ENCODE results near the gene THTPA.

The THTPA gene

DNA sequence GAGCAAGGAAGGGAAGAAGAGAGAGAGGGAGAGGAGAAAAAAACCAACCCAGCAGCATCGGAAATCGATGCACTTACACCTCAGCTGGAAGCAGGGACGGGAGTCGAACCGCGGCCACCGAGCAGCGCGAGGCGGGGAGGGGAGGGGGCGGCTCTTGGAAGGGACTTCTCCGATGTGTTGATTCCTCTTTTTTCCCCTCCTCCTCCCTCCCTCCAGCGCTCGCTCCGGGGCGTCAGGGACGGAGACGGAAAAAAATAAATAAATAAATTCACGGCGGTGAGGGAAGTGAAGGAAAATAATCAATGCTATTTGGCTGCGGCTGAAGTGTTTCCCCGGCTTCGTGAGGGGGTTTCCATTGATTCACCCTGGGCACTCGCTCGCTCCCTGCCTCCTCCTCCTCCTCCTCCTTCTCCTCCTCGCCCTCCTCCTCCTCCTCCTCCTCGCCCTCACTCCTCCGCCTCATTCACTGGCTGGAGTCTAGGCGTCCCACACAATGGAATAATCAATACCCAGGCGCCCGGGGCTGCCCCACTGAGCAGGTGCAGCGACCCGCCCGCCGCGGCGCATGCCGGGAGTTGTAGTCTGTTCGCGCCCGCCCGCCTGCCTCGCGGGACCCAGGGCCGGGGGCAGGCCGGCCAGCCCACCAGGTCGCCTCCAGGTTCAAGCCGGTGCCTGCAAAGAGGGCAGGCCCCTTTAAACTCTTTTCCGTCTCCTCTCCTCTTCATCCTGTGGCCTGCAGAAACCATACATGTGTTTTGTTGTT, 4.6 kb upstream of the THTPA start, which contains the start of gene ZFHX2:
ZFHX2 (minus strand) TSS at position 500 of the 763 bp plus-strand sequence. CDS start 16,440 bp downstream, outside the sequence.
- peak; percentile 67 to 82 for DNase-seq (ENCODE audit: low read depth in 2 of 2)

DNA sequence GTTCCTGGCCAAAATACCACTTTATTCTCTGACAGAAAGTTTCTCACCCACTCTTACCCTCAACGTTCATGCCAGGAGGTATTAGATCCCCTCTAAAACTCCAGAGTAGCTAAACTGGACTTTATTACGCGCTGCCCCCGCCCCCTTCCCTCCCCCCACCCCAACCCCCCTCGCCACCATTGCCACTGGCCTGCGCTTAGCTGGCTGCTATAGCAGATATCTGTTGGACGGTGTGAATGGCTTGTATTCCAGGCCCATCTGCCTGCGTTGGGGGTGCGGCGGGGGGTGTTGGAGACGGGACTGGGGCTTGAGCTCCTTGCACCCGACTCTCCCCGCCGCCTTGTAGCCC, 564 bp upstream of the THTPA start:
- no peak for DNase-seq (ENCODE audit: low read depth in 2 of 2)

DNA sequence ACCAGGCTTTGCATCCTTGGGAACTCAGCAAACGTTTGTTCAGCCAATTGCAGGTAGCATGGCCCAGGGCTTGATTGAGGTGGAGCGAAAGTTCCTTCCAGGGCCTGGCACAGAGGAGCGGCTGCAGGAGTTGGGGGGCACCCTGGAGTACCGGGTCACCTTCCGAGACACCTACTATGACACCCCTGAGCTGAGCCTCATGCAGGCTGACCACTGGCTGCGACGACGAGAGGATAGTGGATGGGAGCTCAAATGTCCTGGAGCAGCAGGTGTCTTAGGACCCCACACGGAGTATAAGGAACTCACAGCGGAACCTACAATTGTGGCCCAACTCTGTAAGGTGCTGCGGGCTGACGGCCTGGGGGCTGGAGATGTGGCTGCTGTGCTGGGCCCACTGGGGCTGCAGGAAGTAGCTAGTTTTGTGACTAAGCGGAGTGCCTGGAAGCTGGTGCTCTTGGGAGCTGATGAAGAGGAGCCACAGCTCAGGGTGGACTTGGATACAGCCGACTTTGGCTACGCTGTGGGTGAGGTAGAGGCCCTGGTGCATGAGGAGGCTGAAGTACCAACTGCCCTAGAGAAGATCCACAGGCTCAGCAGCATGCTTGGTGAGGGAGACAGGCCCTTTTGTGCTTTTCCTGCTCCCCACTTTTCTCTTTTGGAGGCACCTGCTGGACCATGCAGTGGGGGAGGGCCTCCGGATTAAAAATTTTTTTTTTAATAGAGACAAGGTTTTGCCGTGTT, 799 bp downstream of the THTPA start:
- no peak for DNase-seq (ENCODE audit: low read depth in 2 of 2)

DNA sequence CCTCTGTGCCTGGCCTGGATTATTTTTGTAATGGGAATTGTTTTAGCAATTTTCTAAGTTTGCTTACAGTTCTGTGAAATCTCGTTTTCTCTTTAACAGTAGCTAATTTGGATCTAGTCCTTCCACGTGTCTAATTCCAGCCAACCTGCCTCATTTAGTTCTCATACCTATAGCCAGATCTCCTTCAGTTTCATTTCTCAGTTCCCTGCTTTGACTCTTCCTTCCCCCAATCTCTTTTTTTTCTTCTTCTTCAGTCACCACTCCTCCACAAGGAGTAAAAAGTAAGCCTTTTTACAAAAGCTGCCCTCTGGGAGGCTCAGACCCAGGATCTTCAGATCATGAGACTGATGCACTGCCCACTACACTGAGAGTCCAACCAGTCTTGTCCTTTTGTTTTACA, 1.4 kb downstream of the THTPA start:
- no peak for DNase-seq (ENCODE audit: low read depth in 2 of 2)

DNA sequence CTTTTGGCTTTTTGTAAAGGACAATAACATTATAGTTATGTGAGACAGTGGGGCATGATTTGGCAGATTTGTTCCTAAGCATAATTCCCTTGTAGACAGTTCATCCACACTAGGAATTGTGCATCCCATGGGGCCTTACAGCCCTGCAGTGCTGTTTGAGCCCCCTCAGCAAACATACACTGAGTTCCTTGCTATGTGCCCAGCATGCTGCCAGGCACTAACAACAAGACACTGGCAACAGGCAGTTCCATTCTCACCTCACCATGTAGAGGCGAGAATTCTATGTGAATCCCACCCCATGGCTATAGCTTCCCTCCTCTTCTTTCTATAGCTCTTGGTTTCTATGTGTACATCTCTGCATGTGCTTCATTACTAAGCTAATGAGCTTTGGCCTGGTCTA, 1.9 kb downstream of the THTPA start:
- no peak for DNase-seq (ENCODE audit: low read depth in 2 of 2)

DNA sequence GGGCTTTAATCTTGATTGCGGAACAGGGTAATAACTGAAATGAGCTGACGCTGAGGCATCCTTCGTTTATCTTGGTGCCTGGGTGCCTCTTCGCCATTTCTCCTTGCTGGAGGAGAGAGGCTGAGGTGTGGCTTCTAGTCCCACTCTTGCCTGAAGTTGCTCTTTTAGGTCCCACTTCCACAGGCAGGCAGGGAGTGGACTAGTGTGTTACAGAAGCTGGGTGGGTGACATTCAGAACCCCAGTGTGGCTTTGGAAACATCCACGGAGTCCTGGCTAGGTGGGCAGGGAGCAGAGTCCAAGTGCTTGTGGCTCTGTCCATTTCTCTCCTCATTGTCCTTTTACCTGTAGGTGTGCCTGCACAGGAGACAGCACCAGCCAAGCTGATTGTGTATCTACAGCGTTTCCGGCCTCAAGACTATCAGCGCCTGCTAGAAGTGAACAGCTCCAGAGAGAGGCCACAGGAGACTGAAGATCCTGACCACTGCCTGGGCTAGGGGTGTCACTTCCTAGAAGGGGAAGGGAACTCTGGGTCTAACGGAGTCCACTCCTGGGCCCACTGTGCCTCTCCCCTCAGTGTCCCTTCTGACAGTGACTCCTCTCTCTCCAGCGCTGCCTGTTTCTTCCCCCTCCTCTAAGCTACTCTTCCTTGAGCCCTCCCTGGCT, 2.4 kb downstream of the THTPA start:
- no peak for DNase-seq (ENCODE audit: low read depth in 2 of 2)

DNA sequence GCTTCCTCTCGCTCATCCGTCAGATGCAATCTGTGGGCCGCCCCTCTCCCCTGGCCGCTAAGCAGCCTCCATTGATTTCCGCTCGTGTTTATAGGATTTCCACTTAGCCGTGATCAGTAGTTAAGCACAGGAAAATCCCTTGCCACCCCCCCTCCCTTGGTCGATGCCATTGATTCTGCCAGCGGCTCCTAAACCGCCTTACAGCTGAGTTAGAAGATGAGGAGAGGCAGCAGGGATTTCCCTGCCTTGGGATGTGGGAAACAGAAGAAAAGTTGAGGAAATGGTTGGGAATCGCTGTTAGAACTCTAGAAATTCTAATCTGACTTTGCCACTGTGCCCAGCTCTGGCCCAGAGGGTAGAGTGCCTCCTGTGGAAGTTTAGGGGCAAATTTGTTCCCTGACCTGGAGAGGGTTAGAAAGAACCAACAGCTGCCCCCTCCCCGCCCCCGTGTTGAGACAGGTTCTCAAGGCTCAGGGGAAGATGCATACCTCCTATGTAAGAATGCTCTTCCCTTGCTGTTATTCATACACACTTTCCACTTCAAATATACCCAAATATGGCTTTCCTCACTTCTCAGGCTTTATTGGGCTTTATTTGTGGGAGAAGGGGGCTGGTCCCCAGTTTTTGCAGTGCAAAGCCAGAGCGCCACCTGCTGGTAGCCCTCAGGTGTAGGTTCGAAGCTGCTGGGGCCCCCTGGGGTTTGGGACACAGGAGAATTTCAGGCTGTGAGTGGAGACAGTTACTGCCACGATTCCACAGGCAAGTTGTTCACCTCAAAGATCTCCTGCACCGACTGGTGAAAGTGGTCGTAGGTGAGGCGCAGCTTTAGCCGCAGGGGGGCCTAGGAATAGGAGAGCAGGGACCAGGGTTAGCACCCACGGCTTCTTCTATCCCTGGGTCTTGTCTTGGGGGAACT, 3.2 kb downstream of the THTPA start:
- DNase-seq (ENCODE audit: low read depth in 2 of 2): peak in 1 of 2 donors; percentile 28

DNA sequence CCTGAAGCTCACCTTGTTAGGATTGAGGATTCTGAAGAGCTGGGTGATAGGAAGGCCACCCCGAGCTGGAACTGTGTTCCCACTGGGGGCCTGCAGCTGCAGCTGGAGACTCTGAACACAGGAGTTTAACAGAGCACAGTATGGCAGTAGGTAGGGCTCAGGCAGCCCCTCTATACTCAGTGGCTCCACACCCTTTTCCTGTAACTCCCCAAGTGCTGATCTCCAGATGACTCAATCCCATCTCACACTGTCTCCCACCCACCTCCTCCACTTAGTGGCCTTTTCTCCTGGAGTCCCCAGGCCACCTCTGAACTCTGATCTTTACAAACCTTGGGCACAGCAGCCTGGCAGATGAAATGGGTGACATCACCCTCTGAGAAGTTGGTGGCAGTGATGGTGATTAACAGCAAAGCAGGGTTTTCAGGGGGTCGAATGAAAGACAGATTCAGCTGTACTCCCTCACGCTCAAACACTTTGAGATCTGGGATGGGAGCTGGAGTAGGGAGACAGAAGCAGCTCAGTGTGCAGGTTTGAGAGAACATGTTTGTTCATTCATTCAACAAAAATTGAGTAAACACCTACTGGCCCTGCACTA, 4.0 kb downstream of the THTPA start:
- no peak for DNase-seq (ENCODE audit: low read depth in 2 of 2)

DNA sequence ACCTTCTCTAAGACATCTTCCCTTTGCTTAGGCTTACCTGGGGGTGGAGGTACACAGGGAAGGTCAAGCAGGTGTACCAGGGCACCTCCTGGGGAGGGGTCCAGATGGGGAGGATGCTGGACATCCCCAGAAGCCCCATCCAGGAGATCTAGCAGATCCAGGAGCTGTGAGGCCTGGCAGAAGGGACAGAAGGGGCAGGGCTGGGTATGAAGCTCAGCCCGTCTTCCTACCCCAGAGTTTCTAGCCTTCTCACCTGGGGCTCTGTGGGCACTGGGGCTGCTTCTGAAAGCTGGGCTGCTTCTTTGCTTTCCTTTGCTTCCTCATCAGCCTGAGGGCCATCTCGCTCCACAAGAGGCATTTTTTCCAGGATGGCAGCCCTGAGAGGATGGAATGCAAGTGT, 5.2 kb downstream of the THTPA start:
- no peak for DNase-seq (ENCODE audit: low read depth in 2 of 2)

DNA sequence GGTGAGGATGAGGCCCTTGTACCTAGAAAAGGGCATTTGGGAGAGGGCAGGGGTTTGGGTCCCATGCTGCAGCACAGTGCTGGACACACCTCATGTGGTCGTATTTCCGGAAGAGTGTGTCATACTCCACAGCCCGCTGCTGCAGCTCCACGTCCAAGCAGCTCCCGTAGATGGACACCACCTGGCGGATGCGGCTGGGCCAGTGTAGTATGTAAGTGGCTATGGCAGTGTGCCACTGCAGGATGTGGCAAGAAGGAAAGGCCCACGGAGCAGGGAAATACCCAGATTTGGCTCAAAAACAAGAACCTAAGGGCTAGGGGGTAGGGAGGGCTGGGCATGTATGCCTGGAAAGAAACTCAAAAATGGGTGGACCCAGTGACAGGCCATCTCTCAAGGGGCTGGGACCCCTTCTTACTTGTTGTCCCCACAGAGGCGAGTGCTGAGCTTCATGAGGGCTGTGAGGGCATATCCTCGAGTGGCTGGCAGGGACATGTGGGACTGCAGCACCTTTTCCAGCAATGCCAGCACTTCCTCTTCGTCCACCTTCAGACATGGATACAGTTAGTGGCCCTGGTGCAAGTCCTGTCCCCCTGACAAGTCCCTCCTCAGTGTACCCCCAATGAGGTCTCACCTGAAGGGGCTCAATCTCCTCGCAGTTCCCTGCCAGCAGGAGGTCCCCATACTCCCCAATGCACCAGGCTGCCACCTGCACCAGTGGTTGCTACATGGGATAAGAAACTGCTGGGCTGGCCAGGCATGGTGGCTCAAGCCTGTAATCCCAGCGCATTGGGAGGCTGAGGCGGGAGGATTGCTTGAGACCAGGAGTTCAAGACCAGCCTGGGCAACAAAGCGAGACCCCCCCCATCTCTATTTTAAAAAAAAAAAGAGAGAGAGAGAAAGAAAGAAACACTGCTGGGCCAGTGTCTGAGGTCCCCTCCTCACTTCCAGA, 6.1 kb downstream of the THTPA start:
- DNase-seq (ENCODE audit: low read depth in 2 of 2): no peak

DNA sequence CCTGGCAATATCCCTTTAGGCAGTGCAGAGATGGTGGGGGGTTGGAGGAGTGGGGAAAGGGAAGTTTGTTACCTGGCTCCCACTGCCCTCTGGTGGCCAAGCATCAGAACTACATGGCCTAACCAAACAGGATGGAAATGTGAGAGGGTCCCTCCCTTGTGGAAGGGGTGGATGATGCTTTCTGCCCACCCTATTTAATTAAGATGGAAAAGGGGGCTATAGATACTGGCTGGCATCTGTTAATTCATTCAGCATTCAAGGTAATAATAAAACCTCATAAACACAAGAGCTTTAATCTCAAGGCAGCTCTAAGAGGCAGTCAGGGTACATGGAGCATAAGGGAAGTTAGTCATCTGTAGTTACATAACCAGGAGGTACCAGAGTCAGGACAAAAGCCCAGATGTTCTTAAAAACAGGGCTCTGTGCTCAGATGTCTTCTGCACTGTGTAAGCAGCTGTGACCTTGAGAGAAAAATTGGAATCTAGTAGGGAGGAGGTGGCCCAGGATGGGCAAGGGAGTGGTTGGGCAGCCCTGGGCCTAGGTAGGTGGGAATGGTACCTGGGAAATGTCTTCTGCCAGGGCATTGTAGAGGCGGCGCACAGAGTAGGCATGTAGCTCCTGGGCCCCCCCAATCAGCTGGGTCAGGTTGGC, 6.9 kb downstream of the THTPA start:
- peak in 1 of 2 donors; percentile 14 for DNase-seq (ENCODE audit: low read depth in 2 of 2)

DNA sequence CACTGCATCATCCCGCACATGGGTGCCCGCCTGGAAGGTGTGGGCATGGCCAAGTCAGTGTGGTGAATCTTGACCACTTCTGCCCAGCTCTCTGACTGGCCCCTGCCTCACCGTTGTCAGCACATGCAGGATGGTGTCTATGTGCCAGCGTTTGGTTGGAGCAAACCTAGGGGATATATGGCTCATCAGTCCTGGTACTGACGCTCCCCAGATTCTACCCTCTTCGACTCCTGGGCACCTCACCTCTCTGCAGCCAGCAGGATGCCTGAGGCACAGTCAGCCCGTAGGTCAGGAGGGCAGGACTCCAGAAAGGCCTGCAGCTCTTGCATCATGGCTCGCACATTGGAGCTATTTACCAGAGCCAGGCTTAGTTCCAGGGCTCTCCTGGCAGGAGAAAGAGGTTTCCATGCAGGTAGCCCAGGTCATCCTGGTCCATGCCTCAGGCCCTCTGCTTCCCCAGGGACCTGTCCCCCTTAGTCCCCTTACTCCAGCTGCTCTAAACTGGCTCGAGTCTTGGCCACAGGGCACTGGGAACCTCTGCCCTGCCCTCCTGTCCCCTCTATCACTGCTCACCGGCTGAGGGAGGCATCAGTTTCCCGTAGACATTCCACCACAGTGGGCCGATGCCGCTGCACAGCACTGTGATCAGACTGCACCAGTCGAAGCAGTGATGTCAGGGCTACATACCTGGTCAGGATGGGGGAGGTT, 7.6 kb downstream of the THTPA start:
- DNase-seq (ENCODE audit: low read depth in 2 of 2): no peak

DNA sequence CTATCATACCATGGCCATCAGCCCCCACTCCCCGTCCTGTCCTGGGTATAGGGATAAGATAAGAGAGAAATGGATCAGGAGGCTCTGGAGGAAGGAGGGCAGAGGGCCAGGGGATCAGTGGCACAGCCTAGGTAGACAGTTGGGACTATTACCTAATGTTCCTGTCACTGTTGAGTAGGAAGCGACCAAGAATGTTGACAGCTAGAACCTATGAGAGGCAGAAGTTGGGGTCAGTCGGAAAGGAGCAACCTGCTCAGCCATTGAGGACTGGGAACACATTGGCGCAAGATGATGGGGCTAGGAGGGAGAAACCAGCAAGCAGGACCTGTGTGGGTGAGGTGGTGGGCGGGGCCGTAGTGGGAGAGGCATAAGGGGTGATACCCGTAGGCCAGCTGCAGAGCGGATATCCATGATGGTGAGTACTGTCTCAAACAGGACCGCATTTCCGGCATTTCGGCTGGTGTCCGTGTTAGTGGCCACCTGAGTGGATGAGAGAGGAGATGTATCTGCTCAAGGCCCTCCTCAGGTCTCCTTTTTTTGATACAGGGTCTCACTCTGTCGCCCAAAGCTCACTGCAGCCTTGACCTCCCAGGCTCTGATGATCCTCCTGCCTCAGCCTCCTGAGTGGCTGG, 8.2 kb downstream of the THTPA start:
- DNase-seq (ENCODE audit: low read depth in 2 of 2): no peak

DNA sequence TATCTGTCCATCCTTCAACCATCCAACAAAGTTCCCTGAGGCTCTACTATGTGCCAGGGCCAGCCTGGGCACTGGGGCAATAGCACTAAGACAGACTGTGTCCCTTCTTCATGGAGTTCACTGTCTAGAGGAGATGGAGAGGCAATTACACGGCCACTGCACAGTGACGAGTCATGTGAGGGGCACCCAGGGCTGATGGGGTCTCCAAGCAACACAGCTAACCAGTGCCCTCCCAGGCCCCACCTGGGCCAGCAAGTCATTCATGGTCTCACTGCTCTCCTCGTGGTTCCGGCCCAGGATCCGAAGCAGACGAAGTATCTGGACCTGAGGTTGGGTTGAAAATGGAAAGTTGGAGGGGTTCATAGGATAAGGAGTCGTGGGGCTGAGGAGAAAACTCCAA, 8.8 kb downstream of the THTPA start:
- DNase-seq (ENCODE audit: low read depth in 2 of 2): no peak

DNA sequence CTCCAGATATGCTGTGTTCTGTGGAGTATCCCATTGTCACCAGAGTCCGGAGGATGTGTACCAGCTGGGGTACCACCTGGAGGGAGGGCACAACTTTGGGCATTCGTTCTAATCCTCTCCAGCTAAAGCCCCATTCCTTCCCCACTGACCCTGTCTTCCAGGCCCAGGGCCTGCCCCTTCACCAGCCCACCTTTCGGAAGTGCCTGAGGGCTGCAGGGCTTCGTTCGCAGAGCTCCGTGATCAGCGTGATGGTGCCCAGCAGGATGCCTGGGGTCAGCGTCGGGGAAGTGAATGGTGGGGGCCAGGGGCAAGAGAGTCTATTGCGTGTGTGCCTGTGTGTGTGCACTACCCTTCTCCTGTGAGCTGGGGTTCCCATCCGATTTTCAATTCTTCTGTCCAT, 9.6 kb downstream of the THTPA start:
- DNase-seq (ENCODE audit: low read depth in 2 of 2): no peak

DNA sequence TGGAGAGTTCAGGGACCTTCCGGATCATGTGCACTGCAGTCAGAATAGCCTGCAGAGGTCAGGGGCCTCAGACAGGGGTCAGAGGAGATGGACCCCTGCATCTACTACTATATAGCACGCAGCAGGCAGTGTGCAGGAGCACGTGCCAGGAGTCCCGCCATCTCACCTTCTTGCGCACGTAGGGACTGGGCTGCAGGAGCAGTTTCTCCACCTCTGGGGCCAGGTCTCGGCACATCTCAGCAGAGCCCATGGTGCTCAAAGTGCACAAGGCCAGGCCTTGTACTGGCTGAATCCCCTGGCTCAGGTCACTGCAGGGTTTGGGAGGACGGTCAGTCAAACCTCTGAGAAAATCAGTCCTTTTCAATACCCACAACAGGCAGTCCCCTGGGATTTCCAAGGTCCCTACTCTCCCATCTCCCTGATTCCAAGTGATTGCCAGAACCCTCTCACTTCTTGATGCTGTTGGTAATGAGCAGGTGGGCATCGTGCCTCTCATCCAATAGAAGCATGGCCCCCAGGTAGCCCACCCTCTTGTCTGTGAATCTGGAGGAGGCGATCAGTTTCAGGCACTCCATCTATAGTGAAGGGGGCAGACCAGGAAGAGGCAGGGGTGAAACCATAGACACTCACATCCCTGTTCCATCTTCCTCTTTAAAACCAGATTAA, 10.2 kb downstream of the THTPA start:
- DNase-seq (ENCODE audit: low read depth in 2 of 2): no peak

DNA sequence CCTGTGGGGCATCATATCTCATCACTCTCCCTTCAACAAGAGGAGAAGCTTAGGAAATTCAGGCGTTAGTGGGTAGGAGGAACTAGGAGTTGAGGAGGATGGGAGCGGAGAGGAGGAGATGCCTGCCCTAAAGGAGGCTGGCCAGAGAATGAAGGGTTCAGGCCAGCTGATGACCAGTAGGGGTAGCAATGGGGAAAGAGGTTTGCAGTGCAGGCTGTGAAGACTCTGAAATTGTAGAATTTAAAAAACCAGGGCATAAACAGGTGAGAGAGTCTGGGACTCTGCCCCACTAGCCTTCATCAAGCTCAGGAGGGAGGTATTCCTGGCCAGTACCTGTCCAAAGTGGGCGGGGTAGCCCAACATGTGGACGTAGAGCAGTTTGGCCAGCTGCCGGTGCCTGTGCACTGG, 10.7 kb downstream of the THTPA start:
- DNase-seq (ENCODE audit: low read depth in 2 of 2): no peak
